Breast epithelium (tissue), 3 donors: ENCODE results near the gene TBC1D23.

Source experiments
- CTCF ChIP-seq, 3 donors: fragments of 450-650 bp; IDR thresholded peaks; one replicate each; pipeline ENCODE4 v1.5.1; 2016 to 2017; ENCODE audit warnings: antibody characterized with exemption in 3 of 3, mild to moderate bottlenecking in 3 of 3, moderate library complexity in 3 of 3
- POLR2AphosphoS5 ChIP-seq, 3 donors: sonication (generic); formaldehyde crosslinking; IDR thresholded peaks; one replicate each; pipeline ENCODE4 v1.6.1; 2017; ENCODE audit warnings: antibody characterized with exemption in 3 of 3

- TF ChIP-seq POLR2AphosphoS5 (IDR thresholded peaks at IDR 0.05) = no peak
- no peak for TF ChIP-seq CTCF (IDR thresholded peaks at IDR 0.05)
These were observed 8.8 kb downstream of the TBC1D23 start for GRCh38 chr3:100269410-100270214.
